Testis (tissue), 3 donors: Measurements from ENCODE around the gene MYOM3. TPM values are rescaled to one million over a fixed set of nuclear protein-coding genes. Genes with fewer than 3 reads are reported as not detected.

Experiments
- DNase-seq: peaks from one replicate; pipeline ENCODE4 v3.0.0-alpha.2; 2019
- H3K27ac ChIP-seq, 2 donors: fragments of 200-600 bp; sonication (generic); one replicate each; pipeline ENCODE4 v1.5.1; 2019
- H3K27me3 ChIP-seq: fragments of 200-600 bp; sonication (generic); one replicate; pipeline ENCODE4 v1.5.1; 2019
- H3K36me3 ChIP-seq: fragments of 200-600 bp; sonication (generic); one replicate; pipeline ENCODE4 v1.5.1; 2017; ENCODE audit warnings: low read depth; ENCODE audit errors: missing control alignments
- H3K4me1 ChIP-seq: fragments of 200-600 bp; sonication (generic); one replicate; pipeline ENCODE4 v1.5.1; 2019
- H3K4me3 ChIP-seq, 2 donors: fragments of 200-600 bp; sonication (generic); one replicate each; pipeline ENCODE4 v1.5.1; 2017 to 2019
- H3K9me3 ChIP-seq: fragments of 200-600 bp; sonication (generic); one replicate; pipeline ENCODE4 v1.5.1; 2017
- POLR2A ChIP-seq: fragments of 450-650 bp; IDR thresholded peaks from one replicate; pipeline ENCODE4 v1.6.1; 2017; ENCODE audit warnings: antibody characterized with exemption, mild to moderate bottlenecking, moderate library complexity
- WGBS, 2 donors: methylation state at CpG; one replicate each; pipeline ENCODE4 v1.1.5; 2018; 5-methylcytosine and 5-hydroxymethylcytosine counted together
- intact Hi-C: fragments of 100-400 bp; cut with DNase I; formaldehyde crosslinking; loops from one replicate; pipeline ENCODE4 v1.15.1; 2023; ENCODE audit warnings: low total_unique reads
- polyA plus RNA-seq: library from polyadenylated mRNA; stranded (reverse); fragments of 350-450 nt; fragmentation: Illumina TruSeq; extraction: RNeasy Lipid Tissue Mini Kit (QIAGEN cat#74804); gene quantifications from one replicate; pipeline ENCODE4 v1.2.3, GENCODE V29; 2014; ENCODE audit warnings: low read depth, low replicate concordance; ENCODE audit not compliant: insufficient read depth
- total RNA-seq, 2 donors: library from RNA; depleted of rRNA; stranded (reverse); fragments of >200 nt; gene quantifications; one replicate each; pipeline ENCODE4 v1.2.3, GENCODE V29; 2016
- TF ChIP-seq, protein P1 (sequence below), 3 experiments: fragments of 450-650 bp in 2 of 3; fragments of 200-600 bp in 1 of 3; sonication (generic) in 1 of 3; IDR thresholded peaks; one replicate each; pipeline ENCODE4 v1.5.1; 2016 to 2019; ENCODE audit warnings: antibody characterized with exemption in 3 of 3, mild to moderate bottlenecking in 2 of 3, moderate library complexity in 1 of 3

Gene MYOM3
- total and polyA plus RNA-seq, 3 donors from 2014 or later = 22.4 to 39.5 (median 26.8) TPM

DNA sequence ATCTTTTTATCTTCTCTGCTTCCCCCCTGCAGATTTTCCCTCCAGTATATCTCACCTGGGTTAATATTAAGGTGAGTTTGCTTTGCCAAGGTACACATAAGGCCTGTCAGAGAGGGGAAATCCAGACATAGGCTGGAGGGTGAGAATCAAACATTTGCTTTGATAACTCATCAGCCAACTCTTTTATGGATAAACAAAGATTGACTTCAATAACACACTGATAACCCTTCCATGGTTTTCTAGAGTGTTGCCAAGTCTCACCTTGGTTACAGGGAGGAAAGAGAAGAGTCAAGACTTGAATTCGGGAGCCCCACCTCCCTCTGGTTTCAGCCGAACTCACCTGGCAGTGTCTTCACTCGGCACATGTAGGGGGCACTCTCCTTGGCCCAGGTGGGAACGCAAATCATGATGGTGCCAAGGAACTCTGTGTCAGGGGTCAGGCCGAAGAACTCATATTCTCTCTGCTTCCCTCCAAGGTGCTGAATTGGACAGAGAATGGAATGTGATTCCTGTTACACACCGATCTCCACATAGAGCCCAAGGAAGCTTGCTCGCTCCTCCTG lies 15.9 kb upstream of the MYOM3 start:
- Histone ChIP-seq H3K4me1 (no peaks in the 10 kb centered on the region), H3K27ac (no peak overlapping the region), H3K27me3 (no peaks in the 10 kb centered on the region), H3K4me3 (no peak overlapping the region), H3K36me3 (no peaks in the 10 kb centered on the region), H3K9me3 (no peaks in the 10 kb centered on the region)
- WGBS, 2 donors = 69 to 91% methylated on average over 7 of the region's 7 CpGs
- intact Hi-C loops = no loop called here
- TF ChIP-seq, protein P1, sequence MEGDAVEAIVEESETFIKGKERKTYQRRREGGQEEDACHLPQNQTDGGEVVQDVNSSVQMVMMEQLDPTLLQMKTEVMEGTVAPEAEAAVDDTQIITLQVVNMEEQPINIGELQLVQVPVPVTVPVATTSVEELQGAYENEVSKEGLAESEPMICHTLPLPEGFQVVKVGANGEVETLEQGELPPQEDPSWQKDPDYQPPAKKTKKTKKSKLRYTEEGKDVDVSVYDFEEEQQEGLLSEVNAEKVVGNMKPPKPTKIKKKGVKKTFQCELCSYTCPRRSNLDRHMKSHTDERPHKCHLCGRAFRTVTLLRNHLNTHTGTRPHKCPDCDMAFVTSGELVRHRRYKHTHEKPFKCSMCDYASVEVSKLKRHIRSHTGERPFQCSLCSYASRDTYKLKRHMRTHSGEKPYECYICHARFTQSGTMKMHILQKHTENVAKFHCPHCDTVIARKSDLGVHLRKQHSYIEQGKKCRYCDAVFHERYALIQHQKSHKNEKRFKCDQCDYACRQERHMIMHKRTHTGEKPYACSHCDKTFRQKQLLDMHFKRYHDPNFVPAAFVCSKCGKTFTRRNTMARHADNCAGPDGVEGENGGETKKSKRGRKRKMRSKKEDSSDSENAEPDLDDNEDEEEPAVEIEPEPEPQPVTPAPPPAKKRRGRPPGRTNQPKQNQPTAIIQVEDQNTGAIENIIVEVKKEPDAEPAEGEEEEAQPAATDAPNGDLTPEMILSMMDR (IDR thresholded peaks at IDR 0.05) = no peak
- TF ChIP-seq POLR2A = no peak
- no peak for DNase-seq

DNA sequence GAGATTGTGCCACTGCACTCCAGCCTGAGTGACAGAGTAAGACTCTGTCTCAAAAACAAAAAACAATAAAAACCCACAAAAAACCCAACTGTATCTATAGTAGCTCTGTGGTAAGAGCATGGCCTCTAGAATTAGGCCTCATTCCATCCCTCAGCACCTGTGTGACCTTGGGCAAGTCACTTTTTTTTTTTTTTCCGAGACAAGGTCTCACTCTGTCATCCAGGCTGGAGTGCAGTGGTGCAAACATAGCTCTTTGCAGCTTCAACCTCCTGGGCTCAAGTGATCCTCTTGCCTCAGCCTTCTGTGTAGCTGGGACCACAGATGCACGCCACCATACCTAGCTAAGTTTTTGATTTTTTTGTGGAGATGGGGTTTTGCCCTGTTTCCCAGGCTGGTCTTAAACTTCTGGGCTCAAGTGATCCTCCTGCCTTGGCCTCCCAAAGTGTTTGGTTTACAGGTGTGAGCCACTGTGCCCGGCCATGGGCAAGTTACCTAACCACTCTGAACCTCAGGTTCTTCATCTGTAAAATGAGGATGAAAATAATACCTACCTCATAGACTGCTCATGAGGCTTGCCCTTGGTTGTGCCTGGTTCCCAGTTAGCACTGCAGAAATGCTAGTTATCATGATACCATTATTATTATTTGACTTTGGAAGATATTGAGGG lies 15.3 kb upstream of the MYOM3 start:
- DNase-seq = no peak
- intact Hi-C loops = no loop called here
- Histone ChIP-seq H3K4me1 (no peaks in the 10 kb centered on the region), H3K27ac (no peak overlapping the region), H3K27me3 (no peaks in the 10 kb centered on the region), H3K4me3 (no peak overlapping the region), H3K9me3 (no peaks in the 10 kb centered on the region), H3K36me3 (no peaks in the 10 kb centered on the region)
- 85 to 91% methylated on average over 3 of the region's 3 CpGs for WGBS, 2 donors
- TF ChIP-seq, protein P1 (IDR thresholded peaks at IDR 0.05) = no peak
- no peak for TF ChIP-seq POLR2A

DNA sequence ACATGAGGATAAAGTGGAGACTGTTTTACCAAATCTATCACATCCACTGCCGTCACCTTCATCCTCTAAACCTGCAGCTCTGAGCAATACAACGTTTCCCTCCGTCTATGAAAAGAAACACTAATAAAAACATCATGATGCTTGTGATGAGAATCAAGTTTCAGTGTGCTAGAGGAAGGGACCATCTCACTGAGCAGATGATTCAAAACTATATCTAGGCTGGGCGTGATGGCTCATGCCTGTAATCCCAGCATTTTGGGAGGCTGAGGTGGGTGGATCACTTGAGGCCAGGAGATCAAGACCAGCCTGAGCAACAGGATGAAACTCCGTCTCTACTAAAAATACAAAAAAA lies 14.7 kb upstream of the MYOM3 start:
- no peak overlapping the region for H3K4me3 ChIP-seq
- intact Hi-C loops = no loop called here
- DNase-seq = no peak
- no peaks in the 10 kb centered on the region for H3K27me3 ChIP-seq
- H3K36me3 ChIP-seq = no peaks in the 10 kb centered on the region
- 81 to 85% methylated on average over 5 of the region's 5 CpGs for WGBS, 2 donors
- peaks cover 1% of the 10 kb centered on the region for H3K4me1 ChIP-seq
- H3K9me3 ChIP-seq = no peaks in the 10 kb centered on the region
- TF ChIP-seq POLR2A = no peak
- TF ChIP-seq, protein P1 (IDR thresholded peaks at IDR 0.05) = no peak
- H3K27ac ChIP-seq = no peak overlapping the region

DNA sequence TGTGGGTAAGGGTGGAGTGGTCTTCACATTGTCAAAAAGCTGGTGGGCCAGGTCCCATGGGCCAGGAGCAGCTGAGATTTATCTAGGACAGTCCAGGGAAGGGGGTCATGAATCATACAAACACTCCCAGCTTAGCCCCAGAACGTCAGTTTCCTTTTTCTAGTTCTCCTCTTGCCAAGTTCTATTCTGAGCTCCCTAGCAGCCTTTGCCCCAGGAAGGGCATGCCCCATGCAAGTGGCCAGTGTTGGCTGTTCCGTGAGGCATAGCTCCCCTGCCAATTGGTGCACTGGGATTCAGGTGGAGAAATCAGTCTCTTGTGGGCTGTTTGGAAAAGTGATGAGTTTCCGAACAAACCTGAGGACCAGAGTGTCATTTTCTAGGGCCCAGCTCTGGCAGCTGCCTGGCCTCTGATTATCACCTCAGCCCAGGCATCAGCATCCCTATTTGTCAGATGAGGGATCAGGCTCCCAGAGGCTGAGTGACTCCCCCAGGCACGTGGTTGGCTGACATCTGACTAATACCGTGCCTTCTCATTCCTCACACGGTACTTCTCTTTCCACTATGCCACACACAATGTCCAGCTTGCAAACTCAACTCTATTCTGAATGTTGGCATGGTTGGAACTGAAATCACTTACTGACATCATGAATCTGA lies 14.2 kb upstream of the MYOM3 start:
- peaks cover 6% of the 10 kb centered on the region for H3K4me1 ChIP-seq
- TF ChIP-seq, protein P1 (IDR thresholded peaks at IDR 0.05) = no peak
- TF ChIP-seq POLR2A = no peak
- intact Hi-C loops = no loop called here
- H3K9me3 ChIP-seq = no peaks in the 10 kb centered on the region
- 56 to 57% methylated on average over 6 of the region's 6 CpGs for WGBS, 2 donors
- no peak for DNase-seq
- no peak overlapping the region for H3K27ac ChIP-seq
- H3K36me3 ChIP-seq = no peaks in the 10 kb centered on the region
- H3K27me3 ChIP-seq = no peaks in the 10 kb centered on the region
- no peak overlapping the region for H3K4me3 ChIP-seq
